ENCODE data around the gene FOXL2.

DNA sequence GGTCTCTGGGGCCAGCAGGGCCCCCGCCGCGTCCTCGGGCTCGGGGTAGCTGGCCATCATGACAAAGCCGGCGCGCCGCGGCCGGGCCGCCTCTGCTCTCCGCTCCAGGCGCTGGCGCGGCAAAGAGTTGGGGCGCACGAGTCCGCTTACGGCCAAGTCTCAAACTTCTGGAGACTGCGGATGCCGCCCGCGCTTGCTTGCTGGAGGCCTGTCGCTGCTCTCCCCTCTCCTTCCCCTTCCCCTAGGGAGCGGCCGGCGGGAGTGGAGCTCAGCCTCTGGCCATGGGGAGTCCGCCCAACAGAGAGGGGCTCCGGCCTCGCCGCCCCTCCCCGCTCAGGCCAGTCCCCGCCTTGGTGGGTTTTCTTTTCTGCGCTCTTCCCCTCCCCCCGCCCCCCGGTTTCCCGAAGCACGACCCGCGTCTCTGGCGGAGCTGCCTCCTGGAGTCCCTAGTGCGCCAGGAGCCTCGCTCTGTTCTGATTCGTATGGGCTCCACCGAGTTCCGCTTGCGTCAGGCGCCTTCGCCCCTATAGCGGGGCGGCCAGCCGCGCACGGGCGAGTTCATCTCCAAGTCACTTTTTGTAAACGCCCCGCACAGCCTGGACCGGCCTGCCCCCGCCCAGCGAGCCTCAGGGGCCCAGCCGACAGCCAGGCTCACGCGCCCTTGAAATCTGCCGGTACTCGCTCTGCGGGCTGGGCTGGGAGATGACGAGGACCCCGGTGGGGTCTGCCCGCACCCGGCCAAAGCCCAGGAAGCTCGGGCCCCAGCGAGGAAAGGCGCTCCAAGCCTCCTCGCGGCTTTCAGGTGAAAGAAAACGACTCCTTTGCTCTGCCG is at the start of gene FOXL2, which contains the start of gene FOXL2NB:
- TF ChIP-seq, protein P1, sequence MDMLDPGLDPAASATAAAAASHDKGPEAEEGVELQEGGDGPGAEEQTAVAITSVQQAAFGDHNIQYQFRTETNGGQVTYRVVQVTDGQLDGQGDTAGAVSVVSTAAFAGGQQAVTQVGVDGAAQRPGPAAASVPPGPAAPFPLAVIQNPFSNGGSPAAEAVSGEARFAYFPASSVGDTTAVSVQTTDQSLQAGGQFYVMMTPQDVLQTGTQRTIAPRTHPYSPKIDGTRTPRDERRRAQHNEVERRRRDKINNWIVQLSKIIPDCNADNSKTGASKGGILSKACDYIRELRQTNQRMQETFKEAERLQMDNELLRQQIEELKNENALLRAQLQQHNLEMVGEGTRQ (IDR thresholded peaks at IDR 0.05; ENCODE audit: low read depth, low read length) = no peak
- TF ChIP-seq, protein P2, sequence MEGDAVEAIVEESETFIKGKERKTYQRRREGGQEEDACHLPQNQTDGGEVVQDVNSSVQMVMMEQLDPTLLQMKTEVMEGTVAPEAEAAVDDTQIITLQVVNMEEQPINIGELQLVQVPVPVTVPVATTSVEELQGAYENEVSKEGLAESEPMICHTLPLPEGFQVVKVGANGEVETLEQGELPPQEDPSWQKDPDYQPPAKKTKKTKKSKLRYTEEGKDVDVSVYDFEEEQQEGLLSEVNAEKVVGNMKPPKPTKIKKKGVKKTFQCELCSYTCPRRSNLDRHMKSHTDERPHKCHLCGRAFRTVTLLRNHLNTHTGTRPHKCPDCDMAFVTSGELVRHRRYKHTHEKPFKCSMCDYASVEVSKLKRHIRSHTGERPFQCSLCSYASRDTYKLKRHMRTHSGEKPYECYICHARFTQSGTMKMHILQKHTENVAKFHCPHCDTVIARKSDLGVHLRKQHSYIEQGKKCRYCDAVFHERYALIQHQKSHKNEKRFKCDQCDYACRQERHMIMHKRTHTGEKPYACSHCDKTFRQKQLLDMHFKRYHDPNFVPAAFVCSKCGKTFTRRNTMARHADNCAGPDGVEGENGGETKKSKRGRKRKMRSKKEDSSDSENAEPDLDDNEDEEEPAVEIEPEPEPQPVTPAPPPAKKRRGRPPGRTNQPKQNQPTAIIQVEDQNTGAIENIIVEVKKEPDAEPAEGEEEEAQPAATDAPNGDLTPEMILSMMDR (conservative IDR thresholded peaks at IDR 0.05; ENCODE audit: low read depth, low read length) = no peak
- TF ChIP-seq RCOR1 (IDR thresholded peaks at IDR 0.05; ENCODE audit: insufficient replicate concordance, low read length) (no peak), NFE2L2 (IDR thresholded peaks at IDR 0.05; ENCODE audit: low read depth, low read length) (no peak), MXI1 (IDR thresholded peaks at IDR 0.05; ENCODE audit: borderline replicate concordance, low read depth, low read length) (no peak)
